ENCODE results near the gene FBXO4.

GRCh38 chr5:41961736-41962135 is 36.7 kb downstream of the FBXO4 start:
- no peak for TF ChIP-seq POLR2AphosphoS5 (IDR thresholded peaks at IDR 0.05)
- TF ChIP-seq, protein P1, sequence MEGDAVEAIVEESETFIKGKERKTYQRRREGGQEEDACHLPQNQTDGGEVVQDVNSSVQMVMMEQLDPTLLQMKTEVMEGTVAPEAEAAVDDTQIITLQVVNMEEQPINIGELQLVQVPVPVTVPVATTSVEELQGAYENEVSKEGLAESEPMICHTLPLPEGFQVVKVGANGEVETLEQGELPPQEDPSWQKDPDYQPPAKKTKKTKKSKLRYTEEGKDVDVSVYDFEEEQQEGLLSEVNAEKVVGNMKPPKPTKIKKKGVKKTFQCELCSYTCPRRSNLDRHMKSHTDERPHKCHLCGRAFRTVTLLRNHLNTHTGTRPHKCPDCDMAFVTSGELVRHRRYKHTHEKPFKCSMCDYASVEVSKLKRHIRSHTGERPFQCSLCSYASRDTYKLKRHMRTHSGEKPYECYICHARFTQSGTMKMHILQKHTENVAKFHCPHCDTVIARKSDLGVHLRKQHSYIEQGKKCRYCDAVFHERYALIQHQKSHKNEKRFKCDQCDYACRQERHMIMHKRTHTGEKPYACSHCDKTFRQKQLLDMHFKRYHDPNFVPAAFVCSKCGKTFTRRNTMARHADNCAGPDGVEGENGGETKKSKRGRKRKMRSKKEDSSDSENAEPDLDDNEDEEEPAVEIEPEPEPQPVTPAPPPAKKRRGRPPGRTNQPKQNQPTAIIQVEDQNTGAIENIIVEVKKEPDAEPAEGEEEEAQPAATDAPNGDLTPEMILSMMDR (IDR thresholded peaks at IDR 0.05) = no peak
- no peak for TF ChIP-seq POLR2A (IDR thresholded peaks at IDR 0.05)
